Right lung (tissue), 5 donors: ENCODE results near the gene DHDH. TPM values are rescaled to one million over a fixed set of nuclear protein-coding genes. Genes with fewer than 3 reads are reported as not detected.

Experiments
- DNase-seq, 2 donors: peaks; one replicate each; pipeline ENCODE4 v3.0.0-alpha.2; 2013
- polyA plus RNA-seq, 5 donors: library from polyadenylated mRNA; unstranded; fragments of 120-200 nt; gene quantifications; one replicate each; pipeline versions ENCODE4 v1.2.1 to v1.2.3, GENCODE V29; 2013; ENCODE audit warnings: inconsistent platforms in 1 of 5, low replicate concordance in 1 of 5; ENCODE audit not compliant: insufficient read length in 5 of 5, insufficient read depth in 1 of 5

DHDH gene
- polyA plus RNA-seq, 5 donors = 0.80 to 2.4 (median 1.6) TPM

DNA sequence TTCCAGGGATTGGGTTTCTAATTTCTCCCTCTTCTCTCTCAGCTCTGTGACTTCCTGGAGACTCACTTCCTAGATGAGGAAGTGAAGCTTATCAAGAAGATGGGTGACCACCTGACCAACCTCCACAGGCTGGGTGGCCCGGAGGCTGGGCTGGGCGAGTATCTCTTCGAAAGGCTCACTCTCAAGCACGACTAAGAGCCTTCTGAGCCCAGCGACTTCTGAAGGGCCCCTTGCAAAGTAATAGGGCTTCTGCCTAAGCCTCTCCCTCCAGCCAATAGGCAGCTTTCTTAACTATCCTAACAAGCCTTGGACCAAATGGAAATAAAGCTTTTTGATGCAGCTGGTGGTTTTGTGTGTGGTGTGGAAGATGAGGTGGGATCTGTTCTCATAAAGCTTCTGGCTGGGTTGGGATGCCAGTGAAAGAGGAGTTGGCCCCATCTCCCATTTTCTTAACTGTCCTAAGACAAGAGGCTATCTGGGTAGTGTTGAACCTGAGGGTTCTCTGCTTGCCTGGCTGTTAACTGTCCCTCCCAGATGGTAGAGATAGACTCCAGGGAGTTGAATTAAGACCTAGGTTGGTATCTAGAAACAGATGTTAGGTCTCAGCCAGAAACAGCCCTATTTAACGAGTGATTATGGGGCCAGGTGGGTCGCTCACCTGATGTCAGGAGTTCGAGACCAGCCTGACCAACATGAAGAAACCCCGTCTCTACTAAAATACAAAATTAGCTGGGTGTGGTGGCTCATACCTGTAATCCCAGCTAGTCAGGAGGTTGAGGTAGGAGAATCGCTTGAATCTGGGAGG is 33.2 kb downstream of the DHDH start:
- DNase-seq = no peak

- DNase-seq = no peak
Measured at GRCh38 chr19:48967346-48968178, 34.1 kb downstream of the DHDH start.

DNA sequence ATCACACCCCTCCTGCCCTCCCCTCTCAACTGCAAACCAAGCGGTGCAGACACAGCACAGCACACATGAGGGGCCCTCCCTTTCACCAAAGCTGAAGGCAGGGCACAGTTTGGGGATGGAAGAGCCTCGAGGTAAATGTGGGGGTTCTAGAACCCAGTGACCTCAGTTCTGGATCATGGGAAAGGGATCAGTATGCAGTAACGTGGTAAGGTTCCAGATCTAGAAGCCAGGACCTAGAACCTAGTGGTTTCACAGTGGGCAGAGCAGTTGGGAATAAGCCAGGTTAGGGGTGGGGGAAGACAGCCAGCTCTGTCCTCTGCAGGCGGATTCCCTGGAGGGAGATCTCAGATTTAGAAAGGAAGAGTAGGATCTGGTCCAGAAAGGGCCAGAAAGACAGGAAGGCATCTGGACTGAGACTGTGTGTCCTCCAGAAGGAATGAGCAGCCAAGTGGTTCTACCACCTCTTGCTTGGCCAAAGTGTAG is 34.7 kb downstream of the DHDH start:
- DNase-seq = no peak

DNA sequence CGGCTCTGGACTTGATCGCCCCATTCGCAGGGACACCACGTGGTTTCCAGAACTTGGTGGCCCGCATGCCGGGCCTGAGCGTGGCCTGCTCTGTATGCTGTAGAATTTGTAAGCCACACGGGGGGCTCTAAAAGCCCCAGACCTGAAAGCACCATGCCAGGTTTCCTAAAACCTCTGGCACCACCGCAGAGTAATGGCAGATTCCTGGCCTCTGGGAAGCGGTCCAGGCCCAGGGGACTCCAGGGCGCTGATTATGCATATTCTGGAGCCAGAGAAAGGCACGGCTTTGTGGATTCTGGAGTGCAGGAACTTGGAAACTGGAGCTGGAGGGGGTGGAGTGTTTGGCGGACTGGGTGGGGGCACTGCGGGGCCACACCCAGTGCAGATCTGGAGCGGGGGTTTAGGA is 35.3 kb downstream of the DHDH start:
- DNase-seq = no peak

GRCh38 chr19:48969276-48970138 is 36.0 kb downstream of the DHDH start:
- no peak for DNase-seq

DNA sequence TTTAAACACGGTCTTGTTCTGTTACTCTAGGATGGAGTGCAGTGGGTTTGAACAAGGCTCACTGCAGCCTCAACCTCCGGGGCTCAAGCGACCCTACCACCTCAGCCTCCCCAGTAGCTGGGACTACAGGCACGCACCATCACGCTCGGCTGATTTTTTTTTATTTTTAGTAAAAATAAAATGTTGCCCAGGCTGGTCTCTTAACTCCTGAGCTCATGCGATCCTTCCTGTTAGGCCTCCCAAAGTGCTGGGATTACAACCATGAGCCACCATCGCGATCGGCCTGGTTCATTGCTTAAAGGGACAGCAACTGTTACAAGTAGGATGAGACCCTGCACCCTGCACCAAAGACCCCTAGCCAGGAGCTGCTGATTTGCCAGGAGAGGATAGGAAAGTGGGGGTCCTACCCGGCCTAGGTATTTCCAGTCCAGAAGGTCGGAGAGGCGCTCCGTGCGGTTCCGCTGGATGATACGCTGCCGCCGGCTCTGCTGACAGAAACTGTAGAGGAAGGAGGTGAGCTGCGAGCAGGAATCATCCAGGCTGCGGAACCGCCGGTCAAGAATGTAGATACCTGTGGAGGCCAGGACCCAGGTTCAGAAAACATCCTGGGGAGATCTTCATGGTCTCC is 36.8 kb downstream of the DHDH start:
- DNase-seq = no peak

DNA sequence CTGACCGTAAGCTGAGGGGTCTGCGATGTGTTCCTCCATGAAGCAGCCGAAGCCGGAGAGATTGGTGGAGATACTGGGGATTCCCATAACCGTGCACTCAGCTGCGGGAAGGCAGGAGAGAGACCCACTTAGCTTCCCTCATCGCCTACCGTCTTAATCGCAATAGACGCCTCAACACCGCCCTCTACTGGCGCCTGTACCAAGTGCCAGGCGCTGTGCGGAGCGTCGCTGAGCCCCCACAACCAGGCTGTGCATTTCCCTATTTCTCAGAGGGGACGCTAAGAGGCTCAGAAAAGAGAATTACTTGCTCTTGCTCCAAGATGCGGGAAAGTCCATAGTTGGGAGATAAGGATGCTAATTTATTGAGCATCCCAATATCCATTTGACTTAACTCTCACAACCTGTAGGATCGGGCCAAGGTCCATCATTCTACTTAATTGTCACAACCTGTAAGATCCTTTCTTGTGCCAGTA is 37.5 kb downstream of the DHDH start:
- DNase-seq = peak in 1 of 2 donors; percentile 74

GRCh38 chr19:48975947-48976847 is 42.7 kb downstream of the DHDH start:
- DNase-seq = no peak

GRCh38 chr19:48977061-48977460 is 43.6 kb downstream of the DHDH start:
- no peak for DNase-seq

DNA sequence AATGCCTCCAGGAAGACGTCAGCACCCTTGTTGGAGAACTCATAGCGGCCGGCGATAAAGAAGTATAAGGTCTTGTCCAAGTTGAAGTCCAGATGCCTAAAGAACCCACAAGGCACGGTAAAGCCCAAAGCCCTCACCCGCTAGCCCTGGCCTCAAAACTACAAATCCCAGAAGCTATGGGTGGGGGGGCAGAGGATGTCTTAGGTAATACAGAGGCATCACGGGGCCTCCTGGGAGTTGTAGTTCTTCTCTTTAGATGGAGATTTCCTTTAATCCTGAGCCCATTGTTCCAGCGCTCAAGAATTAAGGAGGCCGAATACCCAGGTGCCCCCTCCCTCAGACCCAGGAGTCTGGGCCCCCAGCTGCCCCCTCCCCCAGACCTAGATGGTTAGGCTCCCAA is 48.8 kb downstream of the DHDH start:
- DNase-seq = no peak

DNA sequence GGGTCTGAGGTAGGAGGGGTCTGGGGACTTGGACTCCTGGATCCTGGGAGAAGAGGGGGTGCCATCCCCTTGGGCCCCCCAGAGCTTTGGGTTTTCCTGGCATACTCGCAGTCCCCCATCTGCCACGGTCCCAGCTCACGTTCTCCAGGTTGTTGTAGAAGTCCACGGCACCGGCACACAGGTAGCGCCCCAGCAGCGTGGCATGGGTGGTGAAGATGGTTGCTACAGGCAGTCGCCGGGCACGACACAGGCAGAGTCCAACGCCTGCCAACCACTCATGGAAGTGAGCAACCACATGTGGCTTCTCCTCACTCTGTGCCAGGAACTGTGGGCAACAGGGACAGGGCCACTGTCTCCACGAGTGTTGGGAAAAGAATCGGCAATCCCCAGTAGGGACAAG is 52.2 kb downstream of the DHDH start:
- DNase-seq = no peak

- DNase-seq = no peak
Measured at GRCh38 chr19:48986211-48986610, 52.7 kb downstream of the DHDH start.

DNA sequence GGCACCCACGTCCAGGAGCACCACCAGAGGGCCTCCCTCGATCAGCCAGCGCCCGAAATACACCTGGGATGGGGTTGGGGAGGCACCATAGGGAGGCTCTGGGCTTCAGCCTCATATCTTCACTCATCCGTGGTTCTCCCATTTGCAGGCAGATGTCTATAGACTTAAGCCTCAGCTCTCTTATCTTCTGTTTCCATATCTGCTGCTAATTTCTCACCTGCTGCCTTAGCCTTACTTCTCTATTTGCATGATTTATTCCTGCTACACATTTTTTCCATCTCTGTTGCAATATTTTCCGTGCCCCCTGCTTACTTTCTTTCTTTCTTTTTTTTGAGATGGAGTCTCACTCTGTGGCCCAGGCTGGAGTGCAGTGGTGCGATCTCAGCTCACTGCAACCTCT is 53.8 kb downstream of the DHDH start:
- DNase-seq = no peak

DNA sequence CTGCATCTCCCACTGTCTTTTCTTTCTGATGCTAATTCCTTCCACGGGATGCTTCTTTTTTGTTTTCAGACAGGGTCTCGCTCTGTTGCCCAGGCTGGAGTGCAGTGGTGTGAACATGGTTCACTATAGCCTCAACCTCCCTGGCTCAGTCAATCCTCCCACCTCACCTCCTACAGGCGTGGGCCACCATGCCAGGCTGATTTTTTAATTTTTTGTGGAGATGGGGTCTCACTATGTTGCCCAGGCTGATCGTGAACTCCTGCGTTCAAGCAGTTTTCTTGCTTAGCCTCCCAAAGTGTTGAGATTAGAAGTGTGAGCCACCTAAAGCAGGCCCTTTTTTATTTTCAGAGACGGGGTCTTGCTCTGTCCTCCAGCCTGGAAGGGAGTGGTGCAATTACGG is 54.8 kb downstream of the DHDH start:
- no peak for DNase-seq

DNA sequence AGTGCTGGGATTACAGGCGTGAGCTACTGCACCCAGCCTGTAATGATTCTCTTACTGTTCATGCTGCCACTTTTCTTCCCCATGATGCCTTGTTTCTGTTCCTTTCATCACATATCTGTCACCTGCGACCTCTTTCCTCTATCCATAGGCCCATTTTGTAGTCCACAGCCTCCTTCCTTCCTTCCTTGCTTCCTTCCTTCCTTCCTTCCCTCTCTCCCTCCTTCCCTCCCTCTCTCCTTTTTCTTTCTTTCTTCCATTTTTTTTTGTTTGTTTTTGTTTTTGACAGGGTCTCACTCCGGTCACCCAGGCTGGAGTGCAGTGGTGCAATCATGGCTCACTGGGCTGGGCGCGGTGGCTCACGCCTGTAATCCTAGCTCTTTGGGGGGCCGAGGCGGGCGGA is 55.4 kb downstream of the DHDH start:
- no peak for DNase-seq

DNA sequence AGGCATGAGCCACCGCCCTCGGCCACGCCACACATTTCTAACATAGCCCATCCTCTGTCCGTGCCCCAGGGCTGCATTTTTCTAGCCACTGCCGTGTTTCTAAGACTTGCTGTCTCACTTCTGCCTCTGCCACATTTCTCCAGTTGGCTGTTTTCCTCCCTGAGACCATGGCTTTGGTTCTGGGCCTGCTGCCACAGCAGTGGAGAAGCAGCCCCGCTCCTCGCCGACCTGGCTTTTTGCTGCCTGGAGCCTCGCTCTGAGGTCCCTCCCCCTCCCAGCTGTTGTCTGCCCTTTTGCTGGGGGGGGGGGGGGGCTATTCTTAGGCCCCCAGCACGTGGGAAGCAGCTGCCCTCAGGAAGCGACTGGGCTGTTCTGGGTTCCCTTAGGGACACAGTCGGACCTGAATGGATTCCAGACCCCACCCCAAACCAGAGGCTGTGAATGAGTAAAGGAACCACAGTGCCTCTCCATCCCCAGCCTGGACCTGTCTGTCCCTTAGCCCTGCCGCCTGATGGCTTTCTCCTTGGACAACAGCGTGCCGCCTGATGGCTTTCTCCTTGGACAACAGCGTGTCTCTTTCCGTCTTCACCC is 56.3 kb downstream of the DHDH start:
- no peak for DNase-seq

DNA sequence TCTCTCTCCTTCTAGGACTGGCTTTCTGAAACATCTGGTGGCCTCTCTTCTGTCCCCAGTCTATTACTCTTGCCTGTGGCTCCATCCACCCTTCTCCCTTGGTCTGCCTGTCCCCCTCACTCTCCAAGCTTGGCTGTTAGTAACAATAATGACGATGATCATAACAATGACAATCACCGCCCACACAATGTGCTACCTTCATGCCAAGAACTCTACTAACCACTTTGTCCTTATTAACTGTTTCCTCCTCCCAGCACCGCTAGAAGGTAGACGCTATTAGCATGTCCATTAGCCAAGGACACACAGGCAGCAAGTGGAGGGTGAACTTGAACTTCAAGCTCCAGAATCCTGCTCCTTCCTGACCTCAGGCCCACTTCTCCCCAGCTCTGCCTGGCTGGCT is 56.9 kb downstream of the DHDH start:
- DNase-seq = no peak

DNA sequence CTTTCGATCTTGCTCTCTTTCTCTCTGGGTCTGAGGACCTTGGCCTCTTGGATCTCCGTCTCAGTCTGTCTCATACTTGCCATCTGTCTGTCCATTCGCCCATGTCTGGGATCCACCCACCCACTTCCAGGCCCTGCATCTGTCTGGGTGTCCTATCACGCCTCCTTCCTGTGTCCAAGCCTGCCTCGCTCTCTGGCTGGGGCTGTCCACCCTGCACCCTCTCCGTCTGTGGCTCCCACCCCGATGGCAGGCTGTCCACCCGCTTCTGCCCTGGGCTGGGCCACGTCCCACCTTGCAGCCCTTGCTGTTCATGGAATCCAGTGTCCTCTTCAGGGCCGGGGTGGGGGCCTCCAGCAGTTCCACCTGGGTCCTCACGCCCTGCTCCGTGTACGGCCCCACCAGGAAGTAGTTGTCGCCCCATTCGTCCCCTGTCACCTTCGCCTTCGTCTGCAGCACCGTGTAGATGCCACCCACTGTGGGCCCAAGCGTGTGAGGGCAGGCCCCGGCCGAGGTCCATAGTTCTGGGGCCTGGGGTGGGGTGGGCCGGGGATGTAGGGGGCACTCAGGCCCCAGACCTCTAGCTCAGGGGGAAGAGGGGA is 57.6 kb downstream of the DHDH start:
- no peak for DNase-seq

GRCh38 chr19:48991873-48992580 is 58.5 kb downstream of the DHDH start:
- peak; percentile 27 to 61 for DNase-seq
